H1 (cell line): Measurements from ENCODE around the gene MRPL55. TPM values are rescaled to one million over a fixed set of nuclear protein-coding genes. Genes with fewer than 3 reads are reported as not detected.

Source experiments
- CHD7 ChIP-seq: fragments of 300-600 bp; sonication (generic); IDR thresholded peaks from 2 replicates; pipeline ENCODE4 v1.7.1; 2012; ENCODE audit warnings: low read length, moderate library complexity, mild to moderate bottlenecking, inconsistent platforms; ENCODE audit not compliant: insufficient replicate concordance
- CTBP2 ChIP-seq: IDR thresholded peaks from 2 replicates; pipeline ENCODE4 v1.7.0; 2011; ENCODE audit warnings: borderline replicate concordance, mild to moderate bottlenecking, moderate library complexity, mixed read lengths, low read length; ENCODE audit not compliant: insufficient read depth, insufficient read length
- EZH2 ChIP-seq: fragments of 200-600 bp; sonication (generic); IDR thresholded peaks from 2 replicates; pipeline ENCODE4 v1.7.1; 2012; ENCODE audit warnings: low read depth, mild to moderate bottlenecking, moderate library complexity, low read length, inconsistent platforms; ENCODE audit not compliant: severe bottlenecking
- KDM1A ChIP-seq: fragments of 200-600, 300-600 bp; sonication (generic); IDR thresholded peaks from 2 replicates; pipeline ENCODE4 v1.7.1; 2016; ENCODE audit warnings: mild to moderate bottlenecking, low read length, borderline replicate concordance
- NANOG ChIP-seq: IDR thresholded peaks from 2 replicates; pipeline ENCODE4 v1.6.1; 2011; ENCODE audit warnings: low read length, low read depth, mild to moderate bottlenecking, inconsistent platforms; ENCODE audit not compliant: insufficient read depth, poor library complexity, severe bottlenecking
- POLR2A ChIP-seq, 2 experiments: IDR thresholded peaks; 1 replicate in 1 of 2; 2 replicates in 1 of 2; pipeline ENCODE4 v1.6.1; 2011; ENCODE audit warnings: low read depth in 2 of 2, low read length in 2 of 2, mild to moderate bottlenecking in 2 of 2; ENCODE audit errors: control extremely low read depth in 1 of 2
- RNF2 ChIP-seq: fragments of 200-900, 300-1000 bp; sonication (generic); IDR thresholded peaks from 2 replicates; pipeline ENCODE4 v1.7.1; 2016; ENCODE audit warnings: borderline replicate concordance, low read depth, mild to moderate bottlenecking, antibody characterized with exemption, low read length; ENCODE audit not compliant: poor library complexity, severe bottlenecking; ENCODE audit errors: missing control alignments
- SIX5 ChIP-seq: IDR thresholded peaks from 2 replicates; pipeline ENCODE4 v1.6.1; 2011; ENCODE audit warnings: mild to moderate bottlenecking, low read depth, low read length
- SRF ChIP-seq: IDR thresholded peaks from 2 replicates; pipeline ENCODE4 v1.6.1; 2011; ENCODE audit warnings: mild to moderate bottlenecking, low read depth, low read length, moderate library complexity
- TAF7 ChIP-seq: optimal IDR thresholded peaks from 2 replicates; pipeline ENCODE3; 2011; ENCODE audit warnings: low read depth, mild to moderate bottlenecking, inconsistent platforms, low read length, moderate library complexity, borderline replicate concordance
- ZNF274 ChIP-seq: IDR thresholded peaks from 2 replicates; pipeline ENCODE4 v1.7.0; 2012; ENCODE audit warnings: low read length, borderline replicate concordance; ENCODE audit errors: extremely low read depth
- polyA plus RNA-seq, 7 experiments: library from polyadenylated mRNA; depleted of rRNA in 3 of 7; stranded (reverse) in 5 of 7; unstranded in 2 of 7; fragments of >200 nt in 5 of 7; fragments of 200-250 nt in 2 of 7; gene quantifications; 1 replicate in 5 of 7; 2 replicates in 1 of 7; 4 replicates in 1 of 7; pipeline versions ENCODE4 v1.2.1 to v1.2.3, GENCODE V29; 2011 to 2013; ENCODE audit warnings: missing spikeins in 2 of 7, mixed read lengths in 2 of 7
- total RNA-seq: library from RNA; stranded (reverse); fragmentation: NEBNext Ultra II Directional; extraction: Animal tissue kit (Norgen Biotek cat#: 25700); gene quantifications from 2 replicates; pipeline ENCODE4 v1.2.1, GENCODE V29; 2021

Gene MRPL55
- total and polyA plus RNA-seq, 2 of the 8 experiments (the other 6 are each of a cell fraction or from before 2014, with no cell fraction given) = 59.0 to 244 TPM

- no peak for TF ChIP-seq CHD7
- TF ChIP-seq NANOG = no peak
- TF ChIP-seq POLR2A (IDR thresholded peaks at IDR 0.05; ENCODE audit: control extremely low read depth in 1 of 2, low read depth in 2 of 2, low read length in 2 of 2) = no peak
- no peak for TF ChIP-seq SRF
- TF ChIP-seq KDM1A = no peak
- TF ChIP-seq RNF2 = no peak
- TF ChIP-seq CTBP2 = no peak
- TF ChIP-seq ZNF274 = no peak
- no peak for TF ChIP-seq SIX5
- no peak for TF ChIP-seq EZH2
- no peak for TF ChIP-seq TAF7
Measured at GRCh38 chr1:228118040-228118439, 8.9 kb upstream of the MRPL55 start (continued).
